Testis (tissue), 3 donors: ENCODE data around the gene ZCCHC7. TPM values are rescaled to one million over a fixed set of nuclear protein-coding genes. Genes with fewer than 3 reads are reported as not detected.
"Not testable (repeated sequence)": the region's sequence is repeated elsewhere in the genome, so short reads cannot be mapped to it uniquely, and the experiment has no call there.

Experiments used
- DNase-seq: peaks from one replicate; pipeline ENCODE4 v3.0.0-alpha.2; 2019
- H3K27ac ChIP-seq, 2 donors: fragments of 200-600 bp; sonication (generic); one replicate each; pipeline ENCODE4 v1.5.1; 2019
- H3K27me3 ChIP-seq: fragments of 200-600 bp; sonication (generic); one replicate; pipeline ENCODE4 v1.5.1; 2019
- H3K36me3 ChIP-seq: fragments of 200-600 bp; sonication (generic); one replicate; pipeline ENCODE4 v1.5.1; 2017; ENCODE audit warnings: low read depth; ENCODE audit errors: missing control alignments
- H3K4me1 ChIP-seq: fragments of 200-600 bp; sonication (generic); one replicate; pipeline ENCODE4 v1.5.1; 2019
- H3K4me3 ChIP-seq, 2 donors: fragments of 200-600 bp; sonication (generic); one replicate each; pipeline ENCODE4 v1.5.1; 2017 to 2019
- H3K9me3 ChIP-seq: fragments of 200-600 bp; sonication (generic); one replicate; pipeline ENCODE4 v1.5.1; 2017
- CTCF ChIP-seq, 3 experiments: fragments of 450-650 bp in 2 of 3; fragments of 200-600 bp in 1 of 3; sonication (generic) in 1 of 3; IDR thresholded peaks; one replicate each; pipeline ENCODE4 v1.5.1; 2016 to 2019; ENCODE audit warnings: antibody characterized with exemption in 3 of 3, mild to moderate bottlenecking in 2 of 3, moderate library complexity in 1 of 3
- POLR2A ChIP-seq: fragments of 450-650 bp; IDR thresholded peaks from one replicate; pipeline ENCODE4 v1.6.1; 2017; ENCODE audit warnings: antibody characterized with exemption, mild to moderate bottlenecking, moderate library complexity
- WGBS, 2 donors: methylation state at CpG; one replicate each; pipeline ENCODE4 v1.1.5; 2018; 5-methylcytosine and 5-hydroxymethylcytosine counted together
- intact Hi-C: fragments of 100-400 bp; cut with DNase I; formaldehyde crosslinking; loops from one replicate; pipeline ENCODE4 v1.15.1; 2023; ENCODE audit warnings: low total_unique reads
- polyA plus RNA-seq: library from polyadenylated mRNA; stranded (reverse); fragments of 350-450 nt; fragmentation: Illumina TruSeq; extraction: RNeasy Lipid Tissue Mini Kit (QIAGEN cat#74804); gene quantifications from one replicate; pipeline ENCODE4 v1.2.3, GENCODE V29; 2014; ENCODE audit warnings: low read depth, low replicate concordance; ENCODE audit not compliant: insufficient read depth
- total RNA-seq, 2 donors: library from RNA; depleted of rRNA; stranded (reverse); fragments of >200 nt; gene quantifications; one replicate each; pipeline ENCODE4 v1.2.3, GENCODE V29; 2016

ZCCHC7 gene
- total and polyA plus RNA-seq, 3 donors from 2014 or later: 14.4 to 20.6 (median 18.5) TPM

DNA sequence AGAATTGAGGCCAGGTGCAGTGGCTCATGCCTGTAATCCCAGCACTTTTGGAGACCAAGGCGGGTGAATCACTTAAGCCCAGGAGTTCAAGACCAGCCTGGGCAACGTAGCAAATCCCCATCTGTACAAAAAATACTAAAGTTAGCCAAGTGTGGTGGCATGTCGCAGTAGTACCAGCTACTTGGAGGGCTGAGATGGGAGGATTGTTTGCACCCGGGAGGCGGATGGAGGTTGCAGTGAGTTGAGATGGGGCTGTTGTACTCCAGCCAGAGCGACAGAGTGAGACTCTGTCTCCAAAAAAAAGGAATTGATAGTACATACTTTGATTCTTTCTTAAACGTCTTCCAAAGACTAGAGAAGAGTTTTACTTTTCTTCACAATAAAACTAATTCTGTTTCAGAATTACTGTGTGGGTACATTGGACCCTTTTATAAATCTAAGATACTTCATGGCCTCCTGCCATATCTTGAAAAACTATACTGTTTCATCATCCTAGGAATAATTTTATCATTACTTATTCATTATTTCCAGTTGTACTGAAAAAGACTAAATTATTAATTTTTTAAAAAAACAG, 170.1 kb downstream of the ZCCHC7 start:
- Histone ChIP-seq H3K4me3 (no peak overlapping the region), H3K27me3 (no peaks in the 10 kb centered on the region), H3K9me3 (no peaks in the 10 kb centered on the region), H3K27ac (no peak overlapping the region), H3K4me1 (no peaks in the 10 kb centered on the region), H3K36me3 (no peaks in the 10 kb centered on the region)
- intact Hi-C loops: no loop called here
- TF ChIP-seq POLR2A (no peak), CTCF (IDR thresholded peaks at IDR 0.05) (no peak)
- no peak for DNase-seq
- 90 to 92% methylated on average over 7 of the region's 7 CpGs for WGBS, 2 donors

DNA sequence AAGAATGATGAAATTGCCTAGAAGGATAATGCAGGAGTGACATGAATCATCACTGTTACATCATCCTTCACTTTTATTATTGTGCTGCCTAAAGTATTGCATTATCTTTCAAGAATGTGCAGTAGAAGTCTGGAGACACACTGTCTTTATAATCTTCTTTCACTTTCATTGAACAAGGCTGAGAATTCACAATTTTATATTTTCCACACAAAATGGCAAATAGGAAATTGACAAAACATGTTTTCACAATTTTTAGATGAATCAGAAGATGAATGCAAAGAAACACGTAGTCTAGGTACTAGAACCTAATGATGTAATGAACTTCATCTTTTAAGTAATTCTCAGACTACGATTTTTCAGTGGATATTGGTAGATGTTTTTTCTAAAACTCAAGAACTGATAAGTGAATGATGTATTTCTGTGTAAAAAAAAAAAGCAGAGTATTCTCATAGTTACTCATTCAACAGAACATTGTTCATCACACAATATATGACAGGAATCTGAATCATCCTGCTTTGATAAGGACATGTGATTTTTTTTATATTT, 170.6 kb downstream of the ZCCHC7 start:
- H3K27me3 ChIP-seq: no peaks in the 10 kb centered on the region
- no peaks in the 10 kb centered on the region for H3K9me3 ChIP-seq
- no peak overlapping the region for H3K4me3 ChIP-seq
- no peak for TF ChIP-seq POLR2A
- TF ChIP-seq CTCF (IDR thresholded peaks at IDR 0.05): no peak
- WGBS, 2 donors: 89 to 91% methylated on average over 2 of the region's 2 CpGs
- intact Hi-C loops: no loop called here
- H3K27ac ChIP-seq: no peak overlapping the region
- DNase-seq: no peak
- no peaks in the 10 kb centered on the region for H3K4me1 ChIP-seq
- H3K36me3 ChIP-seq: no peaks in the 10 kb centered on the region

GRCh38 chr9:37291612-37292238, 171.4 kb downstream of the ZCCHC7 start:
- H3K9me3 ChIP-seq, intact Hi-C loops, H3K27ac ChIP-seq, DNase-seq, H3K4me3 ChIP-seq, H3K27me3 ChIP-seq, H3K36me3 ChIP-seq, H3K4me1 ChIP-seq: not testable (repeated sequence)
- 96 to 99% methylated on average over 10 of the region's 10 CpGs for WGBS, 2 donors

- Histone ChIP-seq H3K36me3 (no peaks in the 10 kb centered on the region), H3K9me3 (no peaks in the 10 kb centered on the region), H3K4me3 (no peak overlapping the region), H3K4me1 (no peaks in the 10 kb centered on the region), H3K27me3 (no peaks in the 10 kb centered on the region), H3K27ac (no peak overlapping the region)
- no peak for TF ChIP-seq POLR2A
- intact Hi-C loops: no loop called here
- no peak for DNase-seq
Observed at GRCh38 chr9:37292896-37293295, 172.5 kb downstream of the ZCCHC7 start.

DNA sequence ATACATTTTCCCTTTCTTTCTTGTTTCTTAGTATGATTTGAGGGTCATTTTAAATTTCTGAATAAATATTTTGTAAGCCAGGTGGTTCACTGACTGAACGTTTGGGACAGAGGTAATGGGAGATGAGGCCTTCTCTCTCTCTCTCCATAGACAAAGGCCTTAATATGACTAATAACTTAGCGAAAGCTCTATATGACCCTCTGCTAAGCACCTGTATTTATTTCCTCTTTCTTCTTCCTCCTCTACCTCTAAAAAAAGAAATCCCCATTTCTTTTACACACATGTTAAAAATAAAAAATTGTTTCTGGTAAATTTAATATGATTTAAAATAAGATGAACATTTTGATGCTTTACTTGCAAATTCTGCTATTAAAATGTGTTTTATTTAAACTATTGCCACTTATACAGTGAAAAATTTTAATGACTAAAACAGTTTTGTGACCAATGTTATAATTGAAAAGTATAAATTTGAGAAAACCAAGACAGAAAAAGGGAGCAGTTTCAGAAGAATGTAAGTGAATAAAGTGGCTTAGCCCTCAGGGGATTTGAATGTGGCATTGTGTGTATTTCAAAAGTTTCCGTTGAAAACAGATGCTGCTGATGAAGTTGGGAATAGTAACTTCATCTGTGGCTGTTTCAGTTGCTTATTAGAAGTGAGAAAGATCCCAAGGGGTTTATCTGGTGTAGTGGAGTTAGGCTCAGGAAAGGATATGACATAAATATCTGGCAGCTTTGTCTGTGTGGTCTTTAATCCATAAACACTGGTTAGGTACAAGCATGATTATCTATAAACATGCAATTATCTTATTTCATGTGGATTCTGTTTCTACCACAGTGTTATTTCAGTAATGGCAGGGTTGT, 173.5 kb downstream of the ZCCHC7 start:
- Histone ChIP-seq H3K36me3 (no peaks in the 10 kb centered on the region), H3K27ac (no peak overlapping the region), H3K27me3 (no peaks in the 10 kb centered on the region), H3K4me1 (no peaks in the 10 kb centered on the region), H3K9me3 (no peaks in the 10 kb centered on the region), H3K4me3 (no peak overlapping the region)
- WGBS, 2 donors: 57 to 64% methylated on average over 3 of the region's 3 CpGs
- no peak for DNase-seq
- intact Hi-C loops: no loop called here
- TF ChIP-seq CTCF (IDR thresholded peaks at IDR 0.05): no peak
- TF ChIP-seq POLR2A: no peak
